ENCODE measurements around the gene SARDH. TPM values are rescaled to one million over a fixed set of nuclear protein-coding genes. Genes with fewer than 3 reads are reported as not detected.

Gene SARDH
- total and polyA plus RNA-seq, 10 donors: 1.0 to 4.5 (median 2.3) TPM

DNA sequence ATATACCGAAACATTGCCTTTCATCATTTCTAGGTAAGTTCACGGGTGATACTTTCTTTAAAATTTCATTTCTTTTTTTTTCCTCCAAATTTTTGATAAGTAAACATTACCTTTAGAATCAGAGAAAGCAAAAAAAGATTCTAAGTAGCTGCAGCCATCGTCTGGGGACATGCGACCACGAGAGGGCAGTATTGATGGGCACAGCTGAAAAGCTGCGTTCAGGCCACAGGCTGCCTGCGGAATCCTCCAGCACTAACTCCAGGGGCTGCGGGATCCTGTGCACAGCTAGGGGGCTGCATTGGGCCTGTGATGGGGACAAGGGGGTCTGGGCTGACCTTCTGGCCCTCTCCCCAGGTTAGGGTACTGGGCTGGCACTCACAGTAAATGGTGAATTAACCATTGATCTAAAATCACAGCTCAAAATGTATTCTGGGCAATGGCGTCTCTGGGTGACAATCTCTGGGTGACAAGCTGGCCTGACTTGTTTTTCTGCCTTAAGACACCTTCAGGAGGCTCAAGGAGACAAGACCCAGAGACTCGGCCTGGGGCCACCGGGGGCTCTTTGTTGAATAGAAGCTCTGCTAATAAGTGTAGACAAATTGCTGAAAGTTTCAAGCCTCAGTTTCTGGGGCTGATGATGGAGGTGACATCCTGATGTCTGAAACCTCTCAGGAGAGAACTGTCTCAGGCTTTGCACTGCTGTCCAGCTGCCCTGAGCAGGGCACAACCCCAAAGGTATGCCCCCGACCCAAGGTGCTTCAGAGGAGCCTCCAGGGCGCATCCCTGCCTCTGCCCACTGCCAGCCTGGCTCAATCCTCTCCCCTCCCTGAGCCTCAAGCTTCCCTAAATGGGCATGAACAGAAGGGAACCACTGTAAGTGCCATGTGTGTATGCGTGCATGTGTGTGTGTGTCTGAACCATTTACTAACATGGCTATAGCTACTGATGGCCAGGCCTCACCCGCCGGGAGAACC, 44.3 kb upstream of the SARDH start:
- Histone ChIP-seq H3K36me3 (peaks cover 0 to 72% (median 15%) of the 10 kb centered on the region in 6 donors), H3K4me1 (peaks cover 4 to 59% (median 44%) of the 10 kb centered on the region in 6 donors), H3K27ac (peak overlapping the region in 1 of 8 donors; percentile 16), H3K4me3 (no peak overlapping the region), H3K9me3 (no peaks in the 10 kb centered on the region), H3K27me3 (replicated peaks in 1 of 7) (peaks cover 0 to 47% (median 0%) of the 10 kb centered on the region in 7 donors)
- intact Hi-C loops (cut with DNase I; ENCODE audit: low total_unique reads): no loop called here
- TF ChIP-seq, protein P1, sequence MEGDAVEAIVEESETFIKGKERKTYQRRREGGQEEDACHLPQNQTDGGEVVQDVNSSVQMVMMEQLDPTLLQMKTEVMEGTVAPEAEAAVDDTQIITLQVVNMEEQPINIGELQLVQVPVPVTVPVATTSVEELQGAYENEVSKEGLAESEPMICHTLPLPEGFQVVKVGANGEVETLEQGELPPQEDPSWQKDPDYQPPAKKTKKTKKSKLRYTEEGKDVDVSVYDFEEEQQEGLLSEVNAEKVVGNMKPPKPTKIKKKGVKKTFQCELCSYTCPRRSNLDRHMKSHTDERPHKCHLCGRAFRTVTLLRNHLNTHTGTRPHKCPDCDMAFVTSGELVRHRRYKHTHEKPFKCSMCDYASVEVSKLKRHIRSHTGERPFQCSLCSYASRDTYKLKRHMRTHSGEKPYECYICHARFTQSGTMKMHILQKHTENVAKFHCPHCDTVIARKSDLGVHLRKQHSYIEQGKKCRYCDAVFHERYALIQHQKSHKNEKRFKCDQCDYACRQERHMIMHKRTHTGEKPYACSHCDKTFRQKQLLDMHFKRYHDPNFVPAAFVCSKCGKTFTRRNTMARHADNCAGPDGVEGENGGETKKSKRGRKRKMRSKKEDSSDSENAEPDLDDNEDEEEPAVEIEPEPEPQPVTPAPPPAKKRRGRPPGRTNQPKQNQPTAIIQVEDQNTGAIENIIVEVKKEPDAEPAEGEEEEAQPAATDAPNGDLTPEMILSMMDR (IDR thresholded peaks at IDR 0.05 in 8 of 11, conservative IDR thresholded peaks at IDR 0.05 in 3 of 11): peak; percentile 48 to 89 (median 77)
- no peak for TF ChIP-seq POLR2A (IDR thresholded peaks at IDR 0.05)
- TF ChIP-seq POLR2AphosphoS5 (IDR thresholded peaks at IDR 0.05): peak in 1 of 3 donors; percentile 16
- DNase-seq: peak; percentile 89
- 47 to 54% (median 52%) methylated on average over 14 to 16 of the region's 16 CpGs for WGBS, 5 donors

DNA sequence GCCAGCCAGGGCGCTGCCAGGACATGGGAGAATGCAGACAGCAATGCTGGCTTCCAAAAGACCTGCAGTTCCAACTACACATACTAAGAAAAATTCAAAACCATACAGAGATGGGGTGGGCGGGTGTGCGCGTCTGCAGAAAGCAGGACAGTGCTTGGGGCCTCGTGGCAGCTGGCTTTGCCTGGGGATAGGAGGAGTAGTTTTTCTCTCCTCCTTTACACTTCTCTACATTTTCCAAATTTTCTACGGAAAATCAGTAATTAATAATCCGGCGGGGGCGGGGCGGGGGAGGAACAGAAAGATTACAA, 43.6 kb upstream of the SARDH start:
- Histone ChIP-seq H3K27me3 (replicated peaks in 1 of 7) (peaks cover 0 to 40% (median 0%) of the 10 kb centered on the region in 7 donors), H3K27ac (no peak overlapping the region), H3K4me3 (no peak overlapping the region), H3K4me1 (peaks cover 0 to 52% (median 37%) of the 10 kb centered on the region in 6 donors), H3K36me3 (peaks cover 0 to 79% (median 17%) of the 10 kb centered on the region in 6 donors), H3K9me3 (no peaks in the 10 kb centered on the region)
- 77 to 89% (median 86%) methylated on average over 10 of the region's 10 CpGs for WGBS, 5 donors
- peak; percentile 64 for DNase-seq
- TF ChIP-seq POLR2A (IDR thresholded peaks at IDR 0.05) (no peak), POLR2AphosphoS5 (IDR thresholded peaks at IDR 0.05) (no peak)
- TF ChIP-seq, protein P1 (IDR thresholded peaks at IDR 0.05 in 8 of 11, conservative IDR thresholded peaks at IDR 0.05 in 3 of 11): no peak
- intact Hi-C loops (cut with DNase I; ENCODE audit: low total_unique reads): no loop called here

DNA sequence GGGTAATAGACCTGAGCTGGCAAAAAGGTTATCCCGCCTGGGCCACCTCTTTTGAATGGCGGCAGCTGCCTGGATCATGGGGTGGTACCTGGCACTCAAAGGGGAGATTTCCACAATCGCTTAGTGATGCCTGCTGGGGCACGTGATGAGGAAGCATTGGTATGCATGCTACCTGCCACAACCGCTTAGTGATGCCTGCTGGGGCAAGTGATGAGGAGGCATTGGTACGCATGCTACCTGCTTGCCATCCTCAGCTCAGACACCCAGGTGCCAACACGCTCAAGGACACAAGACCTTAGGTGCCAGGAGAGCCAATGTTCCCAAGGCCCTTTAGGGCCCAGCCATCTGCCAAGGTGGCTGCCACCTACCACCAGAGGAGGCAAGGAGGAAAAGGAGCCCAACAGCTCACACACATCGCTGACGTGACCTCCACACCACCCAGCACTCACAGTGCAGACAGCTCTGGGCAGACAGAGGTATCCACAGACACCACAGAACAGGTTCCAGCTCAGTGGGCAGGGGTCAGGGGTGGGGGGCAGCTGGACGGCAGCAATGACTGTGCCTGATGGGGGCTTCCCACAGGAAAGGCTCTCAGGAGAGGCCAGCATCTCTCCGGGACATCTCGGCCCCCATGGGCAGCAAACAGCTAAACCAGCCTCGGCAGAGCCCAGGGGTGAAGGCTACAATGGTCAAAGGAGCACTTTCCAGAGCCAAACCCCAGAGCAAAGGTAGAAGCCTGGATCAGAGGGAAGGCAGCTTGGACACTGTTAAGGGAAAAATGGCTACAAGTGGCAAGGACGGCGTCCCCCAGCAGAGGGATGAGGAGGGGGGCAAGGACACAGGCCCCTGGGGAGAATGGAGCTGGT, 43.0 kb upstream of the SARDH start:
- Histone ChIP-seq H3K9me3 (no peaks in the 10 kb centered on the region), H3K4me1 (peaks cover 0 to 47% (median 32%) of the 10 kb centered on the region in 6 donors), H3K27ac (no peak overlapping the region), H3K36me3 (peaks cover 0 to 84% (median 20%) of the 10 kb centered on the region in 6 donors), H3K4me3 (no peak overlapping the region), H3K27me3 (replicated peaks in 1 of 7) (peaks cover 0 to 34% (median 0%) of the 10 kb centered on the region in 7 donors)
- TF ChIP-seq POLR2A (IDR thresholded peaks at IDR 0.05): no peak
- TF ChIP-seq, protein P1 (IDR thresholded peaks at IDR 0.05 in 8 of 11, conservative IDR thresholded peaks at IDR 0.05 in 3 of 11): no peak
- TF ChIP-seq POLR2AphosphoS5 (IDR thresholded peaks at IDR 0.05): no peak
- intact Hi-C loops (cut with DNase I; ENCODE audit: low total_unique reads): no loop called here
- 92 to 97% (median 93%) methylated on average over 11 to 15 of the region's 15 CpGs for WGBS, 5 donors
- peak; percentile 58 for DNase-seq

Data from spleen (tissue), 11 donors.